ENCODE results near the gene MTREX. TPM values are rescaled to one million over a fixed set of nuclear protein-coding genes. Genes with fewer than 3 reads are reported as not detected.

MTREX gene
- total and polyA plus RNA-seq, 2 donors (not counting 1 experiment from before 2014, with no cell fraction given): 7.9 to 94.0 TPM

- intact Hi-C loops (cut with micrococcal nuclease): no loop called here
- H3K4me1 ChIP-seq (ENCODE audit: control insufficient read depth in 2 of 2, insufficient read depth in 2 of 2, low read length in 2 of 2): no peaks in the 10 kb centered on the region
- no peak overlapping the region for H3K4me3 ChIP-seq (ENCODE audit: control extremely low read depth in 1 of 5, extremely low read depth in 1 of 5, insufficient read depth in 1 of 5, low read depth in 2 of 5, low read length in 4 of 5)
- Mint-ChIP-seq H3K9me3 (ENCODE audit: insufficient read depth) (no peaks in the 10 kb centered on the region), H3K4me1 (no peaks in the 10 kb centered on the region), H3K27ac (no peak overlapping the region), H3K27me3 (no peaks in the 10 kb centered on the region), H3K4me3 (no peak overlapping the region)
- H2AFZ ChIP-seq (ENCODE audit: insufficient read depth, low read depth, low read length, poor library complexity, severe bottlenecking): no peak overlapping the region
- ATAC-seq (ENCODE audit: low read depth) (no peak), DNase-seq (no peak)
- H3K9me3 ChIP-seq (ENCODE audit: control extremely low read depth in 1 of 3, control insufficient read depth in 2 of 3, insufficient read depth in 1 of 3, low read length in 2 of 3): no peaks in the 10 kb centered on the region
- no peak for TF ChIP-seq CTCF (IDR thresholded peaks at IDR 0.05)
- no peak for TF ChIP-seq EZH2 (IDR thresholded peaks at IDR 0.05; ENCODE audit: borderline replicate concordance, insufficient read depth, low read depth, low read length, poor library complexity, severe bottlenecking)
- H3K27me3 ChIP-seq (replicated peaks in 1 of 4; ENCODE audit: control extremely low read depth in 1 of 4, control insufficient read depth in 3 of 4, insufficient read depth in 4 of 4, low read length in 3 of 4): no peaks in the 10 kb centered on the region
- H4K20me1 ChIP-seq (ENCODE audit: control insufficient read depth, insufficient read depth, low read length, poor library complexity, severe bottlenecking): no peaks in the 10 kb centered on the region
- CTCF ChIA-PET: no interaction called here
- no peak overlapping the region for H3K27ac ChIP-seq (ENCODE audit: low read length in 2 of 2)
- no peaks in the 10 kb centered on the region for H3K79me2 ChIP-seq (ENCODE audit: control insufficient read depth, insufficient read depth, low read length)
- POLR2A ChIA-PET: no interaction called here
- no peak overlapping the region for H3K9ac ChIP-seq (ENCODE audit: low read length)
- no peaks in the 10 kb centered on the region for H3K36me3 ChIP-seq (replicated peaks in 1 of 2; ENCODE audit: control extremely low read depth in 1 of 2, control insufficient read depth in 1 of 2, extremely low read depth in 1 of 2, insufficient read depth in 2 of 2, low read length in 1 of 2)
- no peak overlapping the region for H3K4me2 ChIP-seq (replicated peaks; ENCODE audit: low read depth, low read length, poor library complexity, severe bottlenecking)
- WGBS (ENCODE audit: insufficient coverage): 100% methylated on average over 1 of the region's 4 CpGs
Measured at GRCh38 chr5:55450050-55450765, 142.4 kb downstream of the MTREX start.

GRCh38 chr5:55451976-55452375 lies 144.2 kb downstream of the MTREX start:
- H3K4me3 ChIP-seq (ENCODE audit: control extremely low read depth in 1 of 5, extremely low read depth in 1 of 5, insufficient read depth in 1 of 5, low read depth in 2 of 5, low read length in 4 of 5): no peak overlapping the region
- no peaks in the 10 kb centered on the region for H3K79me2 ChIP-seq (ENCODE audit: control insufficient read depth, insufficient read depth, low read length)
- H3K4me3 Mint-ChIP-seq: no peak overlapping the region
- no peak overlapping the region for H3K9ac ChIP-seq (ENCODE audit: low read length)
- H3K27ac ChIP-seq (ENCODE audit: low read length in 2 of 2): no peak overlapping the region
- no peaks in the 10 kb centered on the region for H4K20me1 ChIP-seq (ENCODE audit: control insufficient read depth, insufficient read depth, low read length, poor library complexity, severe bottlenecking)
- H3K27ac Mint-ChIP-seq: no peak overlapping the region
- WGBS (ENCODE audit: insufficient coverage): 100% methylated on average over 2 of the region's 2 CpGs
- POLR2A ChIA-PET: no interaction called here
- H3K9me3 ChIP-seq (ENCODE audit: control extremely low read depth in 1 of 3, control insufficient read depth in 2 of 3, insufficient read depth in 1 of 3, low read length in 2 of 3): no peaks in the 10 kb centered on the region
- peaks cover 0 to 4% of the 10 kb centered on the region in 2 experiments for H3K36me3 ChIP-seq (replicated peaks in 1 of 2; ENCODE audit: control extremely low read depth in 1 of 2, control insufficient read depth in 1 of 2, extremely low read depth in 1 of 2, insufficient read depth in 2 of 2, low read length in 1 of 2)
- H3K9me3 Mint-ChIP-seq (ENCODE audit: insufficient read depth): no peaks in the 10 kb centered on the region
- DNase-seq: no peak
- no peak overlapping the region for H3K4me2 ChIP-seq (replicated peaks; ENCODE audit: low read depth, low read length, poor library complexity, severe bottlenecking)
- intact Hi-C loops (cut with micrococcal nuclease): no loop called here
- TF ChIP-seq EZH2 (IDR thresholded peaks at IDR 0.05; ENCODE audit: borderline replicate concordance, insufficient read depth, low read depth, low read length, poor library complexity, severe bottlenecking): no peak
- no peak for TF ChIP-seq CTCF (IDR thresholded peaks at IDR 0.05)
- H3K4me1 Mint-ChIP-seq: no peaks in the 10 kb centered on the region
- H3K27me3 ChIP-seq (replicated peaks in 1 of 4; ENCODE audit: control extremely low read depth in 1 of 4, control insufficient read depth in 3 of 4, insufficient read depth in 4 of 4, low read length in 3 of 4): no peaks in the 10 kb centered on the region
- CTCF ChIA-PET: no interaction called here
- H2AFZ ChIP-seq (ENCODE audit: insufficient read depth, low read depth, low read length, poor library complexity, severe bottlenecking): no peak overlapping the region
- H3K4me1 ChIP-seq (ENCODE audit: control insufficient read depth in 2 of 2, insufficient read depth in 2 of 2, low read length in 2 of 2): no peaks in the 10 kb centered on the region
- no peaks in the 10 kb centered on the region for H3K27me3 Mint-ChIP-seq
- ATAC-seq (ENCODE audit: low read depth): no peak

All from B cell (primary cell).